ENCODE data around the gene CISH. TPM values are rescaled to one million over a fixed set of nuclear protein-coding genes. Genes with fewer than 3 reads are reported as not detected.

CISH gene
- 0.85 to 1.8 TPM (median 1.8 TPM) in 3 replicates for total RNA-seq
- long read RNA-seq, partial matches to known transcripts = 0 of 3 reads
- long read RNA-seq, other reads (novel, unspliced or antisense) = 0 of 3 reads

- Mint-ChIP-seq H3K9me3 (ENCODE audit: low read depth) (no peaks in the 10 kb centered on the region), H3K36me3 (ENCODE audit: low read depth) (no peaks in the 10 kb centered on the region), H3K4me3 (ENCODE audit: unreplicated experiment) (peak within 1 kb of the TSS; percentile 89), H3K27ac (ENCODE audit: unreplicated experiment) (peak within 1 kb of the TSS; percentile 68), H3K4me1 (ENCODE audit: low read depth) (peaks cover 27% of the 10 kb centered on the region), H3K27me3 (ENCODE audit: low read depth) (no peaks in the 10 kb centered on the region)
- TF ChIP-seq CTCF (IDR thresholded peaks at IDR 0.05) = peak; percentile 78
- DNase-seq (ENCODE audit: low spot score) = no peak
Observed at GRCh38 chr3:50611464-50612233, at the start of gene CISH. CISH (minus strand) TSS chr3:50611774; CDS start chr3:50611650, 124 bp downstream.

- peak; percentile 24 for DNase-seq (ENCODE audit: low spot score)
- no peak overlapping the region for H3K27ac Mint-ChIP-seq (ENCODE audit: unreplicated experiment)
- peaks cover 3% of the 10 kb centered on the region for H3K4me1 Mint-ChIP-seq (ENCODE audit: low read depth)
- H3K36me3 Mint-ChIP-seq (ENCODE audit: low read depth) = no peaks in the 10 kb centered on the region
- TF ChIP-seq CTCF (IDR thresholded peaks at IDR 0.05) = no peak
- no peaks in the 10 kb centered on the region for H3K9me3 Mint-ChIP-seq (ENCODE audit: low read depth)
- H3K27me3 Mint-ChIP-seq (ENCODE audit: low read depth) = peaks cover 2% of the 10 kb centered on the region
- H3K4me3 Mint-ChIP-seq (ENCODE audit: unreplicated experiment) = no peak overlapping the region
Observed at GRCh38 chr3:50660386-50660785, 48.8 kb upstream of the CISH start.

GRCh38 chr3:50658831-50659230 lies 47.3 kb upstream of the CISH start:
- Mint-ChIP-seq H3K36me3 (ENCODE audit: low read depth) (no peaks in the 10 kb centered on the region), H3K4me3 (ENCODE audit: unreplicated experiment) (no peak overlapping the region), H3K9me3 (ENCODE audit: low read depth) (no peaks in the 10 kb centered on the region), H3K27ac (ENCODE audit: unreplicated experiment) (no peak overlapping the region), H3K4me1 (ENCODE audit: low read depth) (peaks cover 3% of the 10 kb centered on the region), H3K27me3 (ENCODE audit: low read depth) (no peaks in the 10 kb centered on the region)
- TF ChIP-seq CTCF (IDR thresholded peaks at IDR 0.05) = no peak
- peak; percentile 59 for DNase-seq (ENCODE audit: low spot score)

GRCh38 chr3:50658416-50658815 lies 46.8 kb upstream of the CISH start:
- Mint-ChIP-seq H3K9me3 (ENCODE audit: low read depth) (no peaks in the 10 kb centered on the region), H3K4me1 (ENCODE audit: low read depth) (peaks cover 3% of the 10 kb centered on the region), H3K27me3 (ENCODE audit: low read depth) (no peaks in the 10 kb centered on the region), H3K36me3 (ENCODE audit: low read depth) (no peaks in the 10 kb centered on the region), H3K27ac (ENCODE audit: unreplicated experiment) (no peak overlapping the region), H3K4me3 (ENCODE audit: unreplicated experiment) (no peak overlapping the region)
- no peak for TF ChIP-seq CTCF (IDR thresholded peaks at IDR 0.05)
- DNase-seq (ENCODE audit: low spot score) = peak; percentile 20

- no peak for TF ChIP-seq CTCF (IDR thresholded peaks at IDR 0.05)
- Mint-ChIP-seq H3K36me3 (ENCODE audit: low read depth) (no peaks in the 10 kb centered on the region), H3K27ac (ENCODE audit: unreplicated experiment) (no peak overlapping the region), H3K4me3 (ENCODE audit: unreplicated experiment) (no peak overlapping the region), H3K4me1 (ENCODE audit: low read depth) (peaks cover 3% of the 10 kb centered on the region), H3K9me3 (ENCODE audit: low read depth) (no peaks in the 10 kb centered on the region), H3K27me3 (ENCODE audit: low read depth) (no peaks in the 10 kb centered on the region)
- peak; percentile 11 for DNase-seq (ENCODE audit: low spot score)
Observed at GRCh38 chr3:50657816-50658215, 46.2 kb upstream of the CISH start.
